Gastrocnemius medialis (tissue), 4 donors: Measurements from ENCODE around the gene ZNF362. TPM values are rescaled to one million over a fixed set of nuclear protein-coding genes. Genes with fewer than 3 reads are reported as not detected.

Source experiments
- ATAC-seq, 2 donors: fragments of 150-250 bp; one replicate each; pipeline ENCODE4 v1.9.1; 2016
- DNase-seq, 2 donors: peaks; one replicate each; pipeline ENCODE4 v3.0.0-alpha.2; 2019
- H3K27ac ChIP-seq, 4 donors: fragments of 200-600 bp; sonication (generic); 1 replicate in 1 of 4; 2 replicates in 3 of 4; pipeline ENCODE4 v1.5.1; 2016 to 2018; ENCODE audit warnings: mild to moderate bottlenecking in 2 of 4, moderate library complexity in 1 of 4
- H3K27me3 ChIP-seq, 3 donors: fragments of 200-600 bp; sonication (generic) in 2 of 3; 1 replicate in 1 of 3; 2 replicates in 2 of 3; pipeline versions ENCODE4 v1.5.1 to v1.6.0; 2016 to 2019; ENCODE audit warnings: mild to moderate bottlenecking in 1 of 3, moderate library complexity in 1 of 3
- H3K36me3 ChIP-seq, 2 donors: fragments of 200-600 bp; sonication (generic) in 1 of 2; one replicate each; pipeline ENCODE4 v1.5.1; 2017 to 2018
- H3K4me1 ChIP-seq, 2 donors: fragments of 200-600 bp; sonication (generic) in 1 of 2; one replicate each; pipeline ENCODE4 v1.5.1; 2016 to 2017; ENCODE audit warnings: mild to moderate bottlenecking in 2 of 2
- H3K4me3 ChIP-seq, 4 donors: fragments of 200-600 bp; sonication (generic) in 3 of 4; 1 replicate in 1 of 4; 2 replicates in 3 of 4; pipeline ENCODE4 v1.5.1; 2016 to 2019; ENCODE audit warnings: mild to moderate bottlenecking in 2 of 4
- H3K9me3 ChIP-seq, 3 donors: fragments of 200-600 bp; sonication (generic) in 2 of 3; 1 replicate in 1 of 3; 2 replicates in 2 of 3; pipeline ENCODE4 v1.5.1; 2016 to 2019
- CTCF ChIP-seq, 5 experiments: fragments of 450-650 bp in 3 of 5; fragments of 200-600 bp in 2 of 5; sonication (generic) in 2 of 5; IDR thresholded peaks in 4 of 5; conservative IDR thresholded peaks in 1 of 5; 1 replicate in 4 of 5; 2 replicates in 1 of 5; pipeline ENCODE4 v1.5.1; 2016 to 2019; ENCODE audit warnings: antibody characterized with exemption in 5 of 5, mild to moderate bottlenecking in 3 of 5, moderate library complexity in 3 of 5
- POLR2A ChIP-seq, 2 donors: fragments of 450-650 bp; IDR thresholded peaks; one replicate each; pipeline ENCODE4 v1.6.1; 2017; ENCODE audit warnings: antibody characterized with exemption in 2 of 2, mild to moderate bottlenecking in 2 of 2, moderate library complexity in 2 of 2
- in situ Hi-C, 4 donors: fragments of 200-750 bp; cut with MboI; loops; one replicate each; pipeline versions ENCODE4 v1.15.0 to v1.8.0; 2017; ENCODE audit warnings: low sequenced_read_pairs in 4 of 4
- intact Hi-C: fragments of 100-400 bp; cut with DNase I; formaldehyde crosslinking; loops from one replicate; pipeline ENCODE4 v1.15.1; 2023; ENCODE audit warnings: low total_unique reads
- total RNA-seq, 4 donors: library from RNA; depleted of rRNA; stranded (reverse); fragments of >200 nt; gene quantifications; one replicate each; pipeline versions ENCODE4 v1.1.0 to v1.2.3, GENCODE V29; 2016

Gene ZNF362
- total RNA-seq, 4 donors from 2014 or later: 6.4 to 19.2 (median 17.7) TPM

- peak overlapping the region; percentile 53 to 76 (median 65) for H3K4me3 ChIP-seq
- H3K27ac ChIP-seq: peak overlapping the region; percentile 92 to 97 (median 96)
- peaks cover 34 to 36% of the 10 kb centered on the region in 2 donors for H3K4me1 ChIP-seq
- intact Hi-C loops: loop anchor here (2.0 kb wide), 1 partner anchor 75 kb away; no protein-coding TSS in a partner anchor
- H3K9me3 ChIP-seq: no peaks in the 10 kb centered on the region
- H3K36me3 ChIP-seq: no peaks in the 10 kb centered on the region
- ATAC-seq (peak; percentile 78 to 79), DNase-seq (peak; percentile 79 to 84)
- in situ Hi-C loops: no loop called here
- TF ChIP-seq CTCF (IDR thresholded peaks at IDR 0.05 in 4 of 5, conservative IDR thresholded peaks at IDR 0.05 in 1 of 5) (no peak), POLR2A (IDR thresholded peaks at IDR 0.05) (peak; percentile 76 to 79)
- no peaks in the 10 kb centered on the region for H3K27me3 ChIP-seq
These were observed 708 bp upstream of the ZNF362 start for GRCh38 chr1:33255347-33256220.

GRCh38 chr1:33256221-33256470, 146 bp upstream of the ZNF362 start:
- no peaks in the 10 kb centered on the region for H3K27me3 ChIP-seq
- peaks cover 37 to 42% of the 10 kb centered on the region in 2 donors for H3K4me1 ChIP-seq
- no peaks in the 10 kb centered on the region for H3K9me3 ChIP-seq
- in situ Hi-C loops: no loop called here
- intact Hi-C loops: no loop called here
- peak overlapping the region in 1 of 4 donors; percentile 76 for H3K4me3 ChIP-seq
- ATAC-seq: no peak
- no peak for DNase-seq
- H3K36me3 ChIP-seq: no peaks in the 10 kb centered on the region
- H3K27ac ChIP-seq: peak overlapping the region in 3 of 4 donors; percentile 65 to 97 (median 92)
- no peak for TF ChIP-seq CTCF (IDR thresholded peaks at IDR 0.05 in 4 of 5, conservative IDR thresholded peaks at IDR 0.05 in 1 of 5)
- TF ChIP-seq POLR2A (IDR thresholded peaks at IDR 0.05): no peak

- DNase-seq (no peak), ATAC-seq (no peak)
- H3K27ac ChIP-seq: peak overlapping the region; percentile 65 to 75 (median 74)
- H3K4me1 ChIP-seq: peaks cover 37 to 50% of the 10 kb centered on the region in 2 donors
- peak overlapping the region; percentile 61 to 76 (median 66) for H3K4me3 ChIP-seq
- intact Hi-C loops (no loop called here), in situ Hi-C loops (no loop called here)
- no peaks in the 10 kb centered on the region for H3K27me3 ChIP-seq
- no peaks in the 10 kb centered on the region for H3K9me3 ChIP-seq
- no peaks in the 10 kb centered on the region for H3K36me3 ChIP-seq
- TF ChIP-seq POLR2A (IDR thresholded peaks at IDR 0.05): no peak
- TF ChIP-seq CTCF (IDR thresholded peaks at IDR 0.05 in 4 of 5, conservative IDR thresholded peaks at IDR 0.05 in 1 of 5): no peak
These were observed 997 bp downstream of the ZNF362 start for GRCh38 chr1:33257207-33257771.

- intact Hi-C loops: no loop called here
- no peaks in the 10 kb centered on the region for H3K27me3 ChIP-seq
- TF ChIP-seq CTCF (IDR thresholded peaks at IDR 0.05 in 4 of 5, conservative IDR thresholded peaks at IDR 0.05 in 1 of 5): no peak
- TF ChIP-seq POLR2A (IDR thresholded peaks at IDR 0.05): no peak
- peak overlapping the region; percentile 65 to 75 (median 74) for H3K27ac ChIP-seq
- in situ Hi-C loops: no loop called here
- H3K36me3 ChIP-seq: no peaks in the 10 kb centered on the region
- ATAC-seq: no peak
- H3K4me1 ChIP-seq: peaks cover 37 to 50% of the 10 kb centered on the region in 2 donors
- H3K4me3 ChIP-seq: peak overlapping the region; percentile 61 to 76 (median 66)
- DNase-seq: no peak
- H3K9me3 ChIP-seq: no peaks in the 10 kb centered on the region
These were observed 1.8 kb downstream of the ZNF362 start for GRCh38 chr1:33257772-33258712.
